K562 (cell line): ENCODE results near the gene PPP1R14D. TPM values are rescaled to one million over a fixed set of nuclear protein-coding genes. Genes with fewer than 3 reads are reported as not detected.

Experiments used
- BCL6 ChIP-seq: fragments of 250-450 bp; sonication (Bioruptor Pico); IDR thresholded peaks from 2 replicates; pipeline ENCODE4 v1.4.0; 2020
- CTCF ChIP-seq, 3 experiments: IDR thresholded peaks in 2 of 3; conservative IDR thresholded peaks in 1 of 3; 2 replicates each; pipeline ENCODE4 v1.5.1; 2011 to 2012; ENCODE audit warnings: low read length in 3 of 3, mild to moderate bottlenecking in 3 of 3, control low read depth in 2 of 3, improper control_type of control experiment in 1 of 3, inconsistent platforms in 1 of 3, low read depth in 1 of 3, mixed read lengths in 1 of 3, moderate library complexity in 1 of 3; ENCODE audit not compliant: insufficient read depth in 2 of 3
- MBD1 ChIP-seq: fragments of 250-450 bp; sonication (Bioruptor Pico); IDR thresholded peaks from 2 replicates; pipeline ENCODE4 v1.8.0; 2022; ENCODE audit warnings: inconsistent platforms
- MTA2 ChIP-seq: fragments of 450-650 bp; IDR thresholded peaks from 2 replicates; pipeline ENCODE4 v1.6.1; 2016; ENCODE audit warnings: low read depth
- RBM14 ChIP-seq: fragments of 200-400 bp; formaldehyde crosslinking; IDR thresholded peaks from 2 replicates; pipeline ENCODE4 v1.6.1; 2018; ENCODE audit warnings: low read depth, mild to moderate bottlenecking, low read length, moderate library complexity, borderline replicate concordance; ENCODE audit not compliant: insufficient read depth
- SP1 ChIP-seq: sonication (generic); formaldehyde crosslinking; IDR thresholded peaks from 2 replicates; pipeline ENCODE4 v1.8.1; 2022; ENCODE audit warnings: mild to moderate bottlenecking, missing genetic modification reagents
- SREBF2 ChIP-seq: sonication (generic); formaldehyde crosslinking; IDR thresholded peaks from 2 replicates; pipeline ENCODE4 v1.4.0; 2020; ENCODE audit warnings: mild to moderate bottlenecking, missing genetic modification reagents
- SUPT5H ChIP-seq: fragments of 450-650 bp; IDR thresholded peaks from 2 replicates; pipeline ENCODE4 v1.6.1; 2016
- U2AF1 ChIP-seq: fragments of 200-400 bp; formaldehyde crosslinking; optimal IDR thresholded peaks from 2 replicates; pipeline ENCODE3; 2017; ENCODE audit warnings: mild to moderate bottlenecking, low read depth, low read length, moderate library complexity
- VEZF1 ChIP-seq: fragments of 200-800 bp; sonication (Bioruptor generic); IDR thresholded peaks from 2 replicates; pipeline ENCODE4 v1.6.1; 2017; ENCODE audit warnings: missing genetic modification characterization, missing compliant biosample characterization
- ZNF695 ChIP-seq: fragments of 450-650 bp; formaldehyde crosslinking; IDR thresholded peaks from 2 replicates; pipeline ENCODE4 v1.4.0; 2020; ENCODE audit warnings: mild to moderate bottlenecking, moderate library complexity
- polyA plus RNA-seq, 8 experiments: library from polyadenylated mRNA; depleted of rRNA in 4 of 8; stranded (reverse) in 5 of 8; unstranded in 3 of 8; fragments of >200 nt; fragmentation: Nextera tagmentation in 2 of 8; fragmentation: Illumina TruSeq in 1 of 8; extraction: Ambion mirVana in 2 of 8; extraction: Trizol in 1 of 8; gene quantifications; 2 replicates each; pipeline versions ENCODE4 v1.2.1 to v1.2.3, GENCODE V29; 2011 to 2014; ENCODE audit warnings: inconsistent platforms in 1 of 8, missing spikeins in 1 of 8
- total RNA-seq, 7 experiments: library from RNA; depleted of rRNA in 6 of 7; stranded (reverse); fragments of >200 nt in 6 of 7; fragmentation: Illumina TruSeq in 2 of 7; extraction: Trizol in 2 of 7; gene quantifications; 2 replicates each; pipeline versions ENCODE4 v1.2.1 to v1.2.3, GENCODE V29; 2011 to 2021; ENCODE audit warnings: low replicate concordance in 1 of 7
- TF ChIP-seq, protein P1 (sequence below): fragments of 250-450 bp; sonication (Bioruptor Pico); IDR thresholded peaks from 2 replicates; pipeline ENCODE4 v1.4.0; 2020; ENCODE audit warnings: mild to moderate bottlenecking, moderate library complexity
- TF ChIP-seq, protein P2 (sequence below): sonication (generic); formaldehyde crosslinking; IDR thresholded peaks from 2 replicates; pipeline ENCODE4 v1.8.0; 2022; ENCODE audit warnings: mild to moderate bottlenecking, missing genetic modification reagents, borderline replicate concordance

PPP1R14D gene
- total and polyA plus RNA-seq, 9 of the 15 experiments (the other 6 are each of a cell fraction or from before 2014, with no cell fraction given), result 0.11 to 0.18 TPM; not detected in 7

GRCh38 chr15:40873694-40874561 is 45.4 kb upstream of the PPP1R14D start, which contains the start of gene RHOV (continued):
- no peak for TF ChIP-seq ZNF695 (CRISPR knock-in tag)
- TF ChIP-seq U2AF1, result no peak
- TF ChIP-seq CTCF (IDR thresholded peaks at IDR 0.05 in 2 of 3, conservative IDR thresholded peaks at IDR 0.05 in 1 of 3; ENCODE audit: insufficient read depth in 2 of 3, low read depth in 1 of 3, low read length in 3 of 3), result peak; percentile 66 to 73 (median 68); a peak in 5 of 6 replicates
- peak; percentile 53 for TF ChIP-seq VEZF1 (CRISPR knock-in tag)
- TF ChIP-seq MBD1 (CRISPR knock-in tag), result no peak
- no peak for TF ChIP-seq SUPT5H
- TF ChIP-seq RBM14, result 0 out of 2 replicates have a peak, but pooled peaks have one; percentile 41
- no peak for TF ChIP-seq BCL6 (CRISPR knock-in tag)
- TF ChIP-seq MTA2, result no peak
- TF ChIP-seq, protein P1, sequence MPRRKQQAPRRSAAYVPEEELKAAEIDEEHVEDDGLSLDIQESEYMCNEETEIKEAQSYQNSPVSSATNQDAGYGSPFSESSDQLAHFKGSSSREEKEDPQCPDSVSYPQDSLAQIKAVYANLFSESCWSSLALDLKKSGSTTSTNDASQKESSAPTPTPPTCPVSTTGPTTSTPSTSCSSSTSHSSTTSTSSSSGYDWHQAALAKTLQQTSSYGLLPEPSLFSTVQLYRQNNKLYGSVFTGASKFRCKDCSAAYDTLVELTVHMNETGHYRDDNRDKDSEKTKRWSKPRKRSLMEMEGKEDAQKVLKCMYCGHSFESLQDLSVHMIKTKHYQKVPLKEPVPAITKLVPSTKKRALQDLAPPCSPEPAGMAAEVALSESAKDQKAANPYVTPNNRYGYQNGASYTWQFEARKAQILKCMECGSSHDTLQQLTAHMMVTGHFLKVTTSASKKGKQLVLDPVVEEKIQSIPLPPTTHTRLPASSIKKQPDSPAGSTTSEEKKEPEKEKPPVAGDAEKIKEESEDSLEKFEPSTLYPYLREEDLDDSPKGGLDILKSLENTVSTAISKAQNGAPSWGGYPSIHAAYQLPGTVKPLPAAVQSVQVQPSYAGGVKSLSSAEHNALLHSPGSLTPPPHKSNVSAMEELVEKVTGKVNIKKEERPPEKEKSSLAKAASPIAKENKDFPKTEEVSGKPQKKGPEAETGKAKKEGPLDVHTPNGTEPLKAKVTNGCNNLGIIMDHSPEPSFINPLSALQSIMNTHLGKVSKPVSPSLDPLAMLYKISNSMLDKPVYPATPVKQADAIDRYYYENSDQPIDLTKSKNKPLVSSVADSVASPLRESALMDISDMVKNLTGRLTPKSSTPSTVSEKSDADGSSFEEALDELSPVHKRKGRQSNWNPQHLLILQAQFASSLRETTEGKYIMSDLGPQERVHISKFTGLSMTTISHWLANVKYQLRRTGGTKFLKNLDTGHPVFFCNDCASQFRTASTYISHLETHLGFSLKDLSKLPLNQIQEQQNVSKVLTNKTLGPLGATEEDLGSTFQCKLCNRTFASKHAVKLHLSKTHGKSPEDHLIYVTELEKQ (CRISPR knock-in tag), result no peak
- no peak for TF ChIP-seq SP1
- TF ChIP-seq, protein P2, sequence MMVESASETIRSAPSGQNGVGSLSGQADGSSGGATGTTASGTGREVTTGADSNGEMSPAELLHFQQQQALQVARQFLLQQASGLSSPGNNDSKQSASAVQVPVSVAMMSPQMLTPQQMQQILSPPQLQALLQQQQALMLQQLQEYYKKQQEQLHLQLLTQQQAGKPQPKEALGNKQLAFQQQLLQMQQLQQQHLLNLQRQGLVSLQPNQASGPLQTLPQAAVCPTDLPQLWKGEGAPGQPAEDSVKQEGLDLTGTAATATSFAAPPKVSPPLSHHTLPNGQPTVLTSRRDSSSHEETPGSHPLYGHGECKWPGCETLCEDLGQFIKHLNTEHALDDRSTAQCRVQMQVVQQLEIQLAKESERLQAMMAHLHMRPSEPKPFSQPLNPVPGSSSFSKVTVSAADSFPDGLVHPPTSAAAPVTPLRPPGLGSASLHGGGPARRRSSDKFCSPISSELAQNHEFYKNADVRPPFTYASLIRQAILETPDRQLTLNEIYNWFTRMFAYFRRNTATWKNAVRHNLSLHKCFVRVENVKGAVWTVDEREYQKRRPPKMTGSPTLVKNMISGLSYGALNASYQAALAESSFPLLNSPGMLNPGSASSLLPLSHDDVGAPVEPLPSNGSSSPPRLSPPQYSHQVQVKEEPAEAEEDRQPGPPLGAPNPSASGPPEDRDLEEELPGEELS (CRISPR knock-in tag), result no peak
- TF ChIP-seq SREBF2 (CRISPR knock-in tag), result no peak
